B cell (primary cell): ENCODE measurements around the gene ZNF534. TPM values are rescaled to one million over a fixed set of nuclear protein-coding genes. Genes with fewer than 3 reads are reported as not detected.
"Not testable (repeated sequence)": the region's sequence is repeated elsewhere in the genome, so short reads cannot be mapped to it uniquely, and the experiment has no call there.

ENCODE experiments used
- ATAC-seq: fragments of 200-7000 bp; cut with Tn5 transposase; one replicate; pipeline ENCODE4 v1.10.0; 2021; ENCODE audit warnings: low read depth, mild to moderate bottlenecking, moderate number of reproducible peaks, moderate library complexity
- CTCF ChIA-PET: fragments of 350-600 bp; sonication (Branson Sonifier 250); formaldehyde crosslinking; loops from one replicate; lab custom pipeline; 2021; ENCODE audit warnings: antibody characterized with exemption, inconsistent platforms; lab: Charles Lee
- POLR2A ChIA-PET: fragments of 350-600 bp; sonication (Branson Sonifier 250); formaldehyde crosslinking; loops from one replicate; lab custom pipeline; 2021; ENCODE audit warnings: antibody characterized with exemption; lab: Charles Lee
- DNase-seq: peaks from one replicate; pipeline ENCODE4 v3.0.0; 2013
- H2AFZ ChIP-seq: 2 replicates; pipeline ENCODE4 v1.6.1; 2012; ENCODE audit warnings: mild to moderate bottlenecking, low read depth, low read length; ENCODE audit not compliant: insufficient read depth, poor library complexity, severe bottlenecking
- H3K27ac ChIP-seq, 2 donors: 1 replicate in 1 of 2; 2 replicates in 1 of 2; pipeline ENCODE4 v1.5.1; 2012 to 2013; ENCODE audit warnings: low read length in 2 of 2, mild to moderate bottlenecking in 2 of 2, moderate library complexity in 1 of 2
- H3K27me3 ChIP-seq, 4 experiments: fragments of 200-600 bp in 1 of 4; sonication (generic) in 1 of 4; replicated peaks in 1 of 4; 1 replicate in 2 of 4; 2 replicates in 2 of 4; pipeline versions ENCODE4 v1.6.1 to v1.7.0; 2013 to 2016; ENCODE audit warnings: low read length in 3 of 4, mild to moderate bottlenecking in 2 of 4, mixed read lengths in 1 of 4, moderate library complexity in 1 of 4; ENCODE audit not compliant: insufficient read depth in 4 of 4, control insufficient read depth in 3 of 4; ENCODE audit errors: control extremely low read depth in 1 of 4
- H3K36me3 ChIP-seq, 2 experiments: replicated peaks in 1 of 2; 1 replicate in 1 of 2; 2 replicates in 1 of 2; pipeline versions ENCODE4 v1.6.1 to v1.7.1; 2013; ENCODE audit warnings: low read length in 1 of 2; ENCODE audit not compliant: insufficient read depth in 2 of 2, control insufficient read depth in 1 of 2; ENCODE audit errors: control extremely low read depth in 1 of 2, extremely low read depth in 1 of 2
- H3K4me1 ChIP-seq, 2 donors: fragments of 200-600 bp in 1 of 2; sonication (generic) in 1 of 2; 1 replicate in 1 of 2; 2 replicates in 1 of 2; pipeline versions ENCODE4 v1.5.1 to v1.6.1; 2013 to 2017; ENCODE audit warnings: low read length in 2 of 2; ENCODE audit not compliant: control insufficient read depth in 2 of 2, insufficient read depth in 2 of 2
- H3K4me2 ChIP-seq: replicated peaks from 2 replicates; pipeline ENCODE3; 2012; ENCODE audit warnings: mild to moderate bottlenecking, low read depth, low read length; ENCODE audit not compliant: poor library complexity, severe bottlenecking
- H3K4me3 ChIP-seq, 5 experiments: fragments of 200-600 bp in 1 of 5; sonication (generic) in 1 of 5; 1 replicate in 3 of 5; 2 replicates in 2 of 5; pipeline versions ENCODE4 v1.5.1 to v1.7.0; 2011 to 2016; ENCODE audit warnings: low read length in 4 of 5, mild to moderate bottlenecking in 4 of 5, low read depth in 2 of 5, control low read depth in 1 of 5, moderate library complexity in 1 of 5; ENCODE audit not compliant: insufficient read depth in 1 of 5; ENCODE audit errors: control extremely low read depth in 1 of 5, extremely low read depth in 1 of 5
- H3K79me2 ChIP-seq: fragments of 200-600 bp; sonication (generic); one replicate; pipeline ENCODE4 v1.6.0; 2016; ENCODE audit warnings: low read length; ENCODE audit not compliant: control insufficient read depth, insufficient read depth
- H3K9ac ChIP-seq: fragments of 200-600 bp; sonication (generic); 2 replicates; pipeline ENCODE4 v1.6.1; 2017; ENCODE audit warnings: mild to moderate bottlenecking, low read length, moderate library complexity
- H3K9me3 ChIP-seq, 3 donors: one replicate each; pipeline versions ENCODE4 v1.6.1 to v1.7.1; 2013; ENCODE audit warnings: low read length in 2 of 3; ENCODE audit not compliant: control insufficient read depth in 2 of 3, insufficient read depth in 1 of 3; ENCODE audit errors: control extremely low read depth in 1 of 3
- H4K20me1 ChIP-seq: 2 replicates; pipeline ENCODE4 v1.6.0; 2012; ENCODE audit warnings: mild to moderate bottlenecking, low read length; ENCODE audit not compliant: insufficient read depth, control insufficient read depth, poor library complexity, severe bottlenecking
- H3K27ac Mint-ChIP-seq: one replicate; pipeline ENCODE4 v1.8.0; 2021; ENCODE audit warnings: mixed read lengths
- H3K27me3 Mint-ChIP-seq: one replicate; pipeline ENCODE4 v1.8.0; 2021; ENCODE audit warnings: mixed read lengths
- H3K4me1 Mint-ChIP-seq: one replicate; pipeline ENCODE4 v1.8.0; 2021; ENCODE audit warnings: mixed read lengths
- H3K4me3 Mint-ChIP-seq: one replicate; pipeline ENCODE4 v1.8.0; 2021; ENCODE audit warnings: mixed read lengths
- H3K9me3 Mint-ChIP-seq: one replicate; pipeline ENCODE4 v1.8.0; 2022; ENCODE audit warnings: mixed read lengths; ENCODE audit not compliant: insufficient read depth
- EZH2 ChIP-seq: IDR thresholded peaks from 2 replicates; pipeline ENCODE4 v1.6.1; 2012; ENCODE audit warnings: borderline replicate concordance, low read depth, mild to moderate bottlenecking, moderate library complexity, low read length; ENCODE audit not compliant: insufficient read depth, poor library complexity, severe bottlenecking
- WGBS: methylation state at CpG from one replicate; pipeline ENCODE4 v1.1.5; 2013; ENCODE audit warnings: missing lambda C conversion rate; ENCODE audit not compliant: insufficient coverage; 5-methylcytosine and 5-hydroxymethylcytosine counted together
- intact Hi-C: fragments of 100-400 bp; cut with micrococcal nuclease; formaldehyde crosslinking; loops from one replicate; pipeline ENCODE4 v1.10.0; 2022
- polyA plus RNA-seq: library from polyadenylated mRNA; depleted of rRNA; stranded (reverse); fragments of >200 nt; gene quantifications from 2 replicates; pipeline ENCODE4 v1.2.3, GENCODE V29; 2012
- total RNA-seq, 2 donors: library from RNA; stranded (reverse); fragments of 120-200 nt in 1 of 2; gene quantifications; 1 replicate in 1 of 2; 2 replicates in 1 of 2; pipeline versions ENCODE4 v1.2.3 to v1.2.4, GENCODE V29; 2013 to 2022
- TF ChIP-seq, protein P1 (sequence below): fragments of 200-600 bp; IDR thresholded peaks from one replicate; pipeline ENCODE4 v1.8.0; 2022; ENCODE audit warnings: antibody characterized with exemption, mild to moderate bottlenecking

Gene ZNF534
- total and polyA plus RNA-seq, 2 donors (not counting 1 experiment from before 2014, with no cell fraction given) = 0.04 TPM; not detected in 1

DNA sequence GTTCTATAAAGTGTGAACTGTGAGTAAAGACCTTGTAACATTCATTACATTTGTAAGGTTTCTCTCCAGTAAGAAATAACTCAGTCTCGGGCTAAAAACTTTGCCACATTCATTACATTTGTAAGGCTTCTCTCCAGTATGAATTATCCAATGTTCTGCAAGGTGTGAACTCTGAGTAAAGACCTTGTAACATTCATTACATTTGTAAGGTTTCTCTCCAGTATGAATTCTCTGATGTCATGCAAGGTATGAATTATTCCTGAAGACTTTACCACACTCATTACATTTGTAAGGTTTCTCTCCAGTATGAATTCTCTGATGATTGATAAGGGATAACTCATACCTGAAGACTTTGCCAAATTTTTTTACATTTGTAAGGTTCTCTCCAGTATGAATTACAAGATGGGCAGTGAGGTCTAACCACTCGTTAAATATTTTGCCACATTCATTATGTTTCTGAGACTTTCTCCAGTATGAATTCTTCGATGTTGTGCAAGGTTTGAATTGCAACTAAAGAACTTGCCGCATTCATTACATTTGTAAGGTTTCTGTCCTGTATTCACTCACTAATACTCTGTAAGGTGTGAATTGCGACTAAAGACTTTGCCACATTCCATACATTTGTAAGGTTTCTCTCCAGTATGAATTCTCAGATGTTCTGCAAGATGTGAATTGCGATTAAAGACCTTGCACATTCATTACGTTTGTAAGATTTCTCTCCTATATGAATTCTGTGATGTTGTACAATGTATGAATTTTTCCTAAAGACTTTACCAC, 45.6 kb downstream of the ZNF534 start:
- H3K4me1 Mint-ChIP-seq = no peaks in the 10 kb centered on the region
- no peaks in the 10 kb centered on the region for H3K27me3 ChIP-seq
- intact Hi-C loops = no loop called here
- no peak overlapping the region for H3K27ac ChIP-seq
- H3K9me3 Mint-ChIP-seq = peaks cover 28% of the 10 kb centered on the region
- H3K27me3 Mint-ChIP-seq = no peaks in the 10 kb centered on the region
- WGBS = 100% methylated on average over 1 of the region's 7 CpGs
- no peak overlapping the region for H3K4me3 Mint-ChIP-seq
- no peaks in the 10 kb centered on the region for H4K20me1 ChIP-seq
- H3K36me3 ChIP-seq = no peaks in the 10 kb centered on the region
- DNase-seq = no peak
- H3K4me3 ChIP-seq = no peak overlapping the region
- no peak overlapping the region for H3K9ac ChIP-seq
- ChIA-PET CTCF (no interaction called here), POLR2A (no interaction called here)
- TF ChIP-seq, protein P1, sequence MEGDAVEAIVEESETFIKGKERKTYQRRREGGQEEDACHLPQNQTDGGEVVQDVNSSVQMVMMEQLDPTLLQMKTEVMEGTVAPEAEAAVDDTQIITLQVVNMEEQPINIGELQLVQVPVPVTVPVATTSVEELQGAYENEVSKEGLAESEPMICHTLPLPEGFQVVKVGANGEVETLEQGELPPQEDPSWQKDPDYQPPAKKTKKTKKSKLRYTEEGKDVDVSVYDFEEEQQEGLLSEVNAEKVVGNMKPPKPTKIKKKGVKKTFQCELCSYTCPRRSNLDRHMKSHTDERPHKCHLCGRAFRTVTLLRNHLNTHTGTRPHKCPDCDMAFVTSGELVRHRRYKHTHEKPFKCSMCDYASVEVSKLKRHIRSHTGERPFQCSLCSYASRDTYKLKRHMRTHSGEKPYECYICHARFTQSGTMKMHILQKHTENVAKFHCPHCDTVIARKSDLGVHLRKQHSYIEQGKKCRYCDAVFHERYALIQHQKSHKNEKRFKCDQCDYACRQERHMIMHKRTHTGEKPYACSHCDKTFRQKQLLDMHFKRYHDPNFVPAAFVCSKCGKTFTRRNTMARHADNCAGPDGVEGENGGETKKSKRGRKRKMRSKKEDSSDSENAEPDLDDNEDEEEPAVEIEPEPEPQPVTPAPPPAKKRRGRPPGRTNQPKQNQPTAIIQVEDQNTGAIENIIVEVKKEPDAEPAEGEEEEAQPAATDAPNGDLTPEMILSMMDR = no peak
- TF ChIP-seq EZH2 = no peak
- H2AFZ ChIP-seq = no peak overlapping the region
- H3K4me2 ChIP-seq = no peak overlapping the region
- peaks cover 20 to 95% (median 51%) of the 10 kb centered on the region in 3 donors for H3K9me3 ChIP-seq
- no peaks in the 10 kb centered on the region for H3K4me1 ChIP-seq
- no peak overlapping the region for H3K27ac Mint-ChIP-seq
- no peak for ATAC-seq
- no peaks in the 10 kb centered on the region for H3K79me2 ChIP-seq

DNA sequence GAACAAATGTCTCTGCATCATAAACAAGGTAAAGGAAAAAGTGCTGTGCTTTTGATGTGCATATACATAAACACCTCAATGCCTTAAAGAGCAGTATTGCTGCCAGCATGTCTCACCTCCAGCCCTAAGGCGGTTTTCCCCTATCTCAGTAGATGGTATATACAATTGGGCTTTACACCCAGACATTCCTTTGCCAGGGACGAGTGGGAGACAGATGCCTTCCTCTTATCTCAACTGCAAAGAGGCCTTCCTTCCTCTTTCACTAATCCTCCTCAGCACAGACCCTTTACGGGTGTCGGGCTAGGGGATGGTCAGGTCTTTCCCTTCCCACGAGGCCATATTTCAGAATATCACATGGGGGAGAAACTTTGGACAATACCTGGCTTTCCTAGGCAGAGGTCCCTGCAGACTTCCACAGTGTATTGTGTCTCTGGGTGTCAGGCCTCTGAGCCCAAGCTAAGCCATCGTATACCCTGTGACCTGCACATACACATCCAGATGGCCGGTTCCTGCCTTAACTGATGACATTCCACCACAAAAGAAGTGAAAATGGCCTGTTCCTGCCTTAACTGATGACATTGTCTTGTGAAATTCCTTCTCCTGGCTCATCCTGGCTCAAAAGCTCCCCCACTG, 55.3 kb downstream of the ZNF534 start:
- H3K4me3 ChIP-seq, H4K20me1 ChIP-seq, POLR2A ChIA-PET, H3K79me2 ChIP-seq, intact Hi-C loops, DNase-seq, CTCF ChIA-PET, H3K4me2 ChIP-seq, H3K4me3 Mint-ChIP-seq, H3K27me3 Mint-ChIP-seq, H3K27me3 ChIP-seq, H3K4me1 Mint-ChIP-seq, H2AFZ ChIP-seq, H3K27ac ChIP-seq, H3K27ac Mint-ChIP-seq, H3K4me1 ChIP-seq, H3K36me3 ChIP-seq, ATAC-seq, H3K9ac ChIP-seq: not testable (repeated sequence)
- 90% methylated on average over 2 of the region's 7 CpGs for WGBS
- peaks cover 5 to 89% (median 55%) of the 10 kb centered on the region in 3 donors for H3K9me3 ChIP-seq
- H3K9me3 Mint-ChIP-seq = peaks cover 13% of the 10 kb centered on the region

GRCh38 chr19:52485064-52485463, 56.1 kb downstream of the ZNF534 start:
- H3K27me3 ChIP-seq, ATAC-seq, H3K4me1 Mint-ChIP-seq, H3K4me2 ChIP-seq, H3K4me3 ChIP-seq, H3K79me2 ChIP-seq, H3K9ac ChIP-seq, CTCF ChIA-PET, H3K27ac Mint-ChIP-seq, intact Hi-C loops, H3K4me3 Mint-ChIP-seq, H3K36me3 ChIP-seq, POLR2A ChIA-PET, H3K27me3 Mint-ChIP-seq, H2AFZ ChIP-seq, H4K20me1 ChIP-seq, DNase-seq, H3K27ac ChIP-seq, H3K4me1 ChIP-seq: not testable (repeated sequence)
- peaks cover 2 to 88% (median 49%) of the 10 kb centered on the region in 3 donors for H3K9me3 ChIP-seq
- peaks cover 14% of the 10 kb centered on the region for H3K9me3 Mint-ChIP-seq
- WGBS = 69% methylated on average over 4 of the region's 7 CpGs
